Cardiac fibroblast (primary cell): ENCODE measurements around the gene EHMT2.

ENCODE experiments used
- DNase-seq, 2 donors: peaks; one replicate each; pipeline versions ENCODE4 v3.0.0 to v3.0.0-alpha.2; 2010; ENCODE audit warnings: low read depth in 2 of 2
- H3K4me3 ChIP-seq, 2 donors: replicated peaks in 1 of 2; 1 replicate in 1 of 2; 2 replicates in 1 of 2; pipeline ENCODE4 v1.5.1; 2011; ENCODE audit warnings: low read depth in 2 of 2, low read length in 2 of 2, mild to moderate bottlenecking in 2 of 2, moderate library complexity in 1 of 2
- CTCF ChIP-seq: IDR thresholded peaks from one replicate; pipeline ENCODE4 v1.5.1; 2011; ENCODE audit warnings: low read depth, mild to moderate bottlenecking, low read length, inconsistent platforms

The EHMT2 gene

GRCh38 chr6:31882344-31882743 lies 15.2 kb downstream of the EHMT2 start:
- TF ChIP-seq CTCF = no peak
- peak; percentile 20 to 43 for DNase-seq
- no peak overlapping the region for H3K4me3 ChIP-seq

- H3K4me3 ChIP-seq = no peak overlapping the region
- no peak for DNase-seq
- no peak for TF ChIP-seq CTCF
Measured at GRCh38 chr6:31881136-31881859, 16.2 kb downstream of the EHMT2 start.

GRCh38 chr6:31880616-31881015 lies 16.9 kb downstream of the EHMT2 start:
- H3K4me3 ChIP-seq = no peak overlapping the region
- TF ChIP-seq CTCF = no peak
- no peak for DNase-seq

- H3K4me3 ChIP-seq = no peak overlapping the region
- no peak for DNase-seq
- no peak for TF ChIP-seq CTCF
Measured at GRCh38 chr6:31879901-31880300, 17.6 kb downstream of the EHMT2 start.

GRCh38 chr6:31879143-31879542 lies 18.4 kb downstream of the EHMT2 start:
- DNase-seq = no peak
- no peak overlapping the region for H3K4me3 ChIP-seq
- no peak for TF ChIP-seq CTCF

- H3K4me3 ChIP-seq = no peak within 1 kb of the TSS
- no peak for TF ChIP-seq CTCF
- DNase-seq = no peak
Measured at GRCh38 chr6:31878726-31879125, 18.8 kb downstream of the EHMT2 start, which contains the start of gene SLC44A4. TSS of gene SLC44A4 (minus strand) at chr6:31878997. CDS start at chr6:31878980, 17 bp downstream.

GRCh38 chr6:31878222-31878621 lies 19.3 kb downstream of the EHMT2 start:
- H3K4me3 ChIP-seq = no peak overlapping the region
- TF ChIP-seq CTCF = no peak
- no peak for DNase-seq
